Astrocyte of the cerebellum (primary cell): ENCODE results near the gene MBP.

Experiments
- DNase-seq: peaks from one replicate; pipeline ENCODE4 v3.0.0-alpha.2; 2011; ENCODE audit warnings: low read depth
- H3K4me3 ChIP-seq: 2 replicates; pipeline ENCODE4 v1.5.1; 2011; ENCODE audit warnings: mild to moderate bottlenecking, low read depth, low read length, moderate library complexity
- CTCF ChIP-seq: IDR thresholded peaks from 2 replicates; pipeline ENCODE4 v1.5.1; 2012; ENCODE audit warnings: low read length, low read depth, moderate library complexity, mild to moderate bottlenecking; ENCODE audit errors: missing control alignments
- in situ Hi-C: cut with HindIII; loops from 2 replicates; pipeline ENCODE4 v1.10.0; 2017; ENCODE audit warnings: low sequenced_read_pairs

Gene MBP

GRCh38 chr18:77069482-77069881 lies 63.1 kb downstream of the MBP start:
- in situ Hi-C loops = no loop called here
- no peak overlapping the region for H3K4me3 ChIP-seq
- TF ChIP-seq CTCF = no peak
- DNase-seq = no peak

GRCh38 chr18:77068321-77069312 lies 64.0 kb downstream of the MBP start:
- peak; percentile 21 for TF ChIP-seq CTCF
- DNase-seq = no peak
- H3K4me3 ChIP-seq = no peak overlapping the region
- in situ Hi-C loops = no loop called here

- peak; percentile 30 for TF ChIP-seq CTCF
- peak; percentile 76 for DNase-seq
- in situ Hi-C loops = no loop called here
- no peak overlapping the region for H3K4me3 ChIP-seq
Observed at GRCh38 chr18:77067291-77068061, 65.1 kb downstream of the MBP start.

GRCh38 chr18:77066689-77067088 lies 65.9 kb downstream of the MBP start:
- H3K4me3 ChIP-seq = no peak overlapping the region
- no peak for TF ChIP-seq CTCF
- DNase-seq = no peak
- in situ Hi-C loops = no loop called here

GRCh38 chr18:77066101-77066500 lies 66.5 kb downstream of the MBP start:
- H3K4me3 ChIP-seq = no peak overlapping the region
- in situ Hi-C loops = no loop called here
- no peak for TF ChIP-seq CTCF
- DNase-seq = no peak

- TF ChIP-seq CTCF = no peak
- peak; percentile 91 for DNase-seq
- H3K4me3 ChIP-seq = no peak overlapping the region
- in situ Hi-C loops = no loop called here
Observed at GRCh38 chr18:77065221-77065981, 67.2 kb downstream of the MBP start.
